Fibroblast of skin of abdomen (primary cell): ENCODE results near the gene RNLS.

Experiments
- DNase-seq: peaks from one replicate; pipeline ENCODE4 v3.0.0-alpha.2; 2013

Gene RNLS

GRCh38 chr10:88427024-88427423 lies 156.1 kb downstream of the RNLS start:
- no peak for DNase-seq

- DNase-seq, result no peak
These were observed 158.2 kb downstream of the RNLS start for GRCh38 chr10:88424881-88425280.

- DNase-seq, result no peak
These were observed 159.4 kb downstream of the RNLS start for GRCh38 chr10:88423732-88424131.

GRCh38 chr10:88421590-88421989 lies 161.5 kb downstream of the RNLS start:
- DNase-seq, result no peak

GRCh38 chr10:88418871-88419270 lies 164.2 kb downstream of the RNLS start:
- DNase-seq, result no peak

GRCh38 chr10:88417387-88418030 lies 165.6 kb downstream of the RNLS start:
- no peak for DNase-seq

GRCh38 chr10:88416801-88417200 lies 166.3 kb downstream of the RNLS start:
- no peak for DNase-seq

- DNase-seq, result no peak
These were observed 167.5 kb downstream of the RNLS start for GRCh38 chr10:88415533-88416130.

GRCh38 chr10:88413412-88413811 lies 169.7 kb downstream of the RNLS start:
- DNase-seq, result no peak

GRCh38 chr10:88411772-88412349 lies 171.3 kb downstream of the RNLS start:
- DNase-seq, result peak; percentile 22

- DNase-seq, result no peak
These were observed 173.3 kb downstream of the RNLS start for GRCh38 chr10:88409824-88410223.

- peak; percentile 32 for DNase-seq
These were observed 173.9 kb downstream of the RNLS start for GRCh38 chr10:88409236-88409635.

- DNase-seq, result peak; percentile 63
These were observed 175.0 kb downstream of the RNLS start for GRCh38 chr10:88408096-88408495.

- no peak for DNase-seq
These were observed 179.0 kb downstream of the RNLS start for GRCh38 chr10:88404133-88404532.

- DNase-seq, result peak; percentile 45
These were observed 181.3 kb downstream of the RNLS start for GRCh38 chr10:88401671-88402347.

- no peak for DNase-seq
These were observed 183.9 kb downstream of the RNLS start for GRCh38 chr10:88399240-88399639.

GRCh38 chr10:88395677-88396076 lies 187.4 kb downstream of the RNLS start:
- no peak for DNase-seq

- no peak for DNase-seq
These were observed 190.9 kb downstream of the RNLS start for GRCh38 chr10:88392222-88392621.

GRCh38 chr10:88390041-88390440 lies 193.1 kb downstream of the RNLS start:
- no peak for DNase-seq

- DNase-seq, result peak; percentile 62
These were observed 193.7 kb downstream of the RNLS start for GRCh38 chr10:88389456-88389855.

GRCh38 chr10:88388324-88388723 lies 194.8 kb downstream of the RNLS start:
- no peak for DNase-seq

GRCh38 chr10:88386821-88387773 lies 196.0 kb downstream of the RNLS start:
- peak; percentile 56 for DNase-seq
